HFFc6 (cell line): ENCODE measurements around the gene CEP250. TPM values are rescaled to one million over a fixed set of nuclear protein-coding genes. Genes with fewer than 3 reads are reported as not detected.

Experiments used
- DNase-seq: peaks from one replicate; pipeline ENCODE4 v3.0.0-alpha.2; 2018
- H3K27ac Mint-ChIP-seq: 2 replicates; pipeline ENCODE4 v1.8.0; 2020; ENCODE audit warnings: mild to moderate bottlenecking, mixed read lengths
- H3K27me3 Mint-ChIP-seq: 2 replicates; pipeline ENCODE4 v1.8.0; 2021; ENCODE audit warnings: mild to moderate bottlenecking, moderate library complexity, mixed read lengths; ENCODE audit not compliant: insufficient read depth
- H3K36me3 Mint-ChIP-seq: 2 replicates; pipeline ENCODE4 v1.8.0; 2021; ENCODE audit warnings: low read depth, mixed read lengths
- H3K4me1 Mint-ChIP-seq: 2 replicates; pipeline ENCODE4 v1.8.0; 2020; ENCODE audit warnings: low read depth, mixed read lengths
- H3K4me3 Mint-ChIP-seq: 2 replicates; pipeline ENCODE4 v1.8.0; 2020; ENCODE audit warnings: mild to moderate bottlenecking, moderate library complexity, mixed read lengths
- H3K9me3 Mint-ChIP-seq: 2 replicates; pipeline ENCODE4 v1.8.0; 2020; ENCODE audit warnings: mild to moderate bottlenecking, mixed read lengths
- CTCF ChIP-seq: fragments of 200-600 bp; sonication (generic); IDR thresholded peaks from 2 replicates; pipeline ENCODE4 v1.5.0; 2021; ENCODE audit warnings: antibody characterized with exemption, mild to moderate bottlenecking
- total RNA-seq, 6 experiments: library from RNA; stranded (reverse); fragmentation: NEBNext Ultra II Directional; extraction: Animal tissue kit (Norgen Biotek cat#: 25700); gene quantifications; 2 replicates in 1 of 6; 3 replicates in 5 of 6; pipeline ENCODE4 v1.2.3, GENCODE V29; 2021

CEP250 gene
- total RNA-seq, 6 experiments from 2014 or later, result 18.3 to 26.3 (median 22.9) TPM

GRCh38 chr20:35410613-35411012 lies 44.8 kb upstream of the CEP250 start:
- peak overlapping the region; percentile 95 for H3K4me3 Mint-ChIP-seq

GRCh38 chr20:35421322-35421721 lies 34.1 kb upstream of the CEP250 start:
- no peaks in the 10 kb centered on the region for H3K4me1 Mint-ChIP-seq
- no peaks in the 10 kb centered on the region for H3K36me3 Mint-ChIP-seq
- no peaks in the 10 kb centered on the region for H3K9me3 Mint-ChIP-seq
- no peak overlapping the region for H3K27ac Mint-ChIP-seq
- H3K4me3 Mint-ChIP-seq, result no peak overlapping the region
- H3K27me3 Mint-ChIP-seq, result peaks cover 7% of the 10 kb centered on the region
- DNase-seq, result no peak
- TF ChIP-seq CTCF, result no peak

More at GRCh38 chr20:35410613-35411012, 44.8 kb upstream of the CEP250 start:
- Mint-ChIP-seq H3K27ac (no peak overlapping the region), H3K27me3 (no peaks in the 10 kb centered on the region), H3K36me3 (peaks cover 37% of the 10 kb centered on the region), H3K9me3 (no peaks in the 10 kb centered on the region), H3K4me1 (peaks cover 13% of the 10 kb centered on the region)
- TF ChIP-seq CTCF, result no peak
- no peak for DNase-seq

GRCh38 chr20:35431621-35432429 lies 23.6 kb upstream of the CEP250 start:
- no peaks in the 10 kb centered on the region for H3K9me3 Mint-ChIP-seq
- TF ChIP-seq CTCF, result no peak
- no peak overlapping the region for H3K4me3 Mint-ChIP-seq
- peaks cover 9% of the 10 kb centered on the region for H3K27me3 Mint-ChIP-seq
- no peak overlapping the region for H3K27ac Mint-ChIP-seq
- H3K36me3 Mint-ChIP-seq, result no peaks in the 10 kb centered on the region
- no peaks in the 10 kb centered on the region; the same call in 1 of the 2 replicates for H3K4me1 Mint-ChIP-seq
- no peak for DNase-seq

- no peak for DNase-seq
- Mint-ChIP-seq H3K27me3 (peaks cover 9% of the 10 kb centered on the region), H3K9me3 (no peaks in the 10 kb centered on the region), H3K27ac (no peak overlapping the region), H3K4me1 (no peaks in the 10 kb centered on the region; the same call in 1 of the 2 replicates), H3K4me3 (no peak overlapping the region), H3K36me3 (no peaks in the 10 kb centered on the region)
- peak; percentile 15; the same call in 1 of the 2 replicates for TF ChIP-seq CTCF
These were observed 23.0 kb upstream of the CEP250 start for GRCh38 chr20:35432430-35432735.

- peaks cover 6% of the 10 kb centered on the region for H3K4me1 Mint-ChIP-seq
- H3K9me3 Mint-ChIP-seq, result no peaks in the 10 kb centered on the region
- H3K36me3 Mint-ChIP-seq, result no peaks in the 10 kb centered on the region
- TF ChIP-seq CTCF, result no peak
- peaks cover 9% of the 10 kb centered on the region for H3K27me3 Mint-ChIP-seq
- no peak overlapping the region for H3K4me3 Mint-ChIP-seq
- no peak for DNase-seq
- no peak overlapping the region for H3K27ac Mint-ChIP-seq
These were observed 22.1 kb upstream of the CEP250 start for GRCh38 chr20:35433337-35433736.
